Umbilical cord (tissue), 2 donors: ENCODE results near the gene NCS1. TPM values are rescaled to one million over a fixed set of nuclear protein-coding genes. Genes with fewer than 3 reads are reported as not detected.
"Not testable (repeated sequence)": the region's sequence is repeated elsewhere in the genome, so short reads cannot be mapped to it uniquely, and the experiment has no call there.

Experiments used
- DNase-seq: peaks from one replicate; pipeline ENCODE4 v3.0.0-alpha.2; 2015; ENCODE audit warnings: low spot score
- total RNA-seq: library from RNA; depleted of rRNA; stranded (reverse); fragments of >200 nt; gene quantifications from one replicate; pipeline ENCODE4 v1.2.3, GENCODE V29; 2014; ENCODE audit warnings: low replicate concordance; ENCODE audit not compliant: insufficient read depth

Gene NCS1
- total RNA-seq, 1 donor from 2014 or later: 49.6 TPM

- no peak for DNase-seq
These were observed 64.9 kb downstream of the NCS1 start for GRCh38 chr9:130237076-130237475.

- DNase-seq: no peak
These were observed 65.7 kb downstream of the NCS1 start for GRCh38 chr9:130237763-130238524.

- no peak for DNase-seq
These were observed 67.1 kb downstream of the NCS1 start for GRCh38 chr9:130239363-130239695.

- no peak for DNase-seq
These were observed 67.6 kb downstream of the NCS1 start for GRCh38 chr9:130239741-130240241.

GRCh38 chr9:130240410-130241197, 68.4 kb downstream of the NCS1 start:
- DNase-seq: peak; percentile 89

GRCh38 chr9:130241198-130241535, 69.0 kb downstream of the NCS1 start:
- DNase-seq: no peak

GRCh38 chr9:130242270-130243014, 70.2 kb downstream of the NCS1 start:
- no peak for DNase-seq

GRCh38 chr9:130243015-130243881, 71.0 kb downstream of the NCS1 start:
- DNase-seq: peak; percentile 57

GRCh38 chr9:130243882-130244170, 71.6 kb downstream of the NCS1 start:
- no peak for DNase-seq

GRCh38 chr9:130244548-130245165, 72.5 kb downstream of the NCS1 start:
- no peak for DNase-seq

- DNase-seq: no peak
These were observed 73.3 kb downstream of the NCS1 start for GRCh38 chr9:130245474-130245873.

GRCh38 chr9:130246126-130246525, 73.9 kb downstream of the NCS1 start:
- DNase-seq: no peak

- peak; percentile 54 for DNase-seq
These were observed 82.8 kb downstream of the NCS1 start for GRCh38 chr9:130254747-130255630.

GRCh38 chr9:130255631-130256134, 83.5 kb downstream of the NCS1 start:
- DNase-seq: no peak

- no peak for DNase-seq
These were observed 84.4 kb downstream of the NCS1 start for GRCh38 chr9:130256644-130257043.

- DNase-seq: not testable (repeated sequence)
These were observed 85.9 kb downstream of the NCS1 start for GRCh38 chr9:130258137-130258536.

- DNase-seq: no peak
These were observed 86.8 kb downstream of the NCS1 start for GRCh38 chr9:130259044-130259443.

- no peak for DNase-seq
These were observed 88.9 kb downstream of the NCS1 start for GRCh38 chr9:130260816-130261765.
